GM18520 (cell line): ENCODE data around the gene CDPF1.
"Not testable (repeated sequence)": the region's sequence is repeated elsewhere in the genome, so short reads cannot be mapped to it uniquely, and the experiment has no call there.

Experiments
- ATAC-seq: cut with Tn5 transposase; IDR thresholded peaks from one replicate; pipeline ENCODE4 v1.9.1; 2021; ENCODE audit not compliant: unreplicated experiment

CDPF1 gene

GRCh38 chr22:46226577-46226976 is 23.5 kb downstream of the CDPF1 start:
- no peak for ATAC-seq

GRCh38 chr22:46225631-46226030 is 24.5 kb downstream of the CDPF1 start:
- ATAC-seq = no peak

- no peak for ATAC-seq
Measured at GRCh38 chr22:46224898-46225290, 25.2 kb downstream of the CDPF1 start.

- no peak for ATAC-seq
Measured at GRCh38 chr22:46224044-46224897, 25.8 kb downstream of the CDPF1 start.

GRCh38 chr22:46220921-46221320 is 29.2 kb downstream of the CDPF1 start:
- no peak for ATAC-seq

- ATAC-seq = no peak
Measured at GRCh38 chr22:46219636-46220035, 30.5 kb downstream of the CDPF1 start.

GRCh38 chr22:46214616-46215015 is 35.5 kb downstream of the CDPF1 start:
- no peak for ATAC-seq

GRCh38 chr22:46214149-46214548 is 35.9 kb downstream of the CDPF1 start:
- no peak for ATAC-seq

- no peak for ATAC-seq
Measured at GRCh38 chr22:46213052-46213451, 37.0 kb downstream of the CDPF1 start.

GRCh38 chr22:46212195-46212594 is 37.9 kb downstream of the CDPF1 start:
- ATAC-seq = no peak

- no peak for ATAC-seq
Measured at GRCh38 chr22:46209262-46209661, 40.8 kb downstream of the CDPF1 start.

- no peak for ATAC-seq
Measured at GRCh38 chr22:46203601-46203980, 46.5 kb downstream of the CDPF1 start.

GRCh38 chr22:46202897-46203600 is 47.0 kb downstream of the CDPF1 start:
- ATAC-seq = no peak

GRCh38 chr22:46201059-46201757 is 48.9 kb downstream of the CDPF1 start:
- no peak for ATAC-seq

GRCh38 chr22:46198806-46199205 is 51.3 kb downstream of the CDPF1 start:
- ATAC-seq = not testable (repeated sequence)

GRCh38 chr22:46198274-46198673 is 51.8 kb downstream of the CDPF1 start:
- ATAC-seq = no peak

GRCh38 chr22:46196278-46196677 is 53.8 kb downstream of the CDPF1 start:
- ATAC-seq = no peak

GRCh38 chr22:46195487-46196165 is 54.5 kb downstream of the CDPF1 start:
- no peak for ATAC-seq
